ENCODE measurements around the gene KDM4D.
"Not testable (repeated sequence)": the region's sequence is repeated elsewhere in the genome, so short reads cannot be mapped to it uniquely, and the experiment has no call there.

KDM4D gene

GRCh38 chr11:95035316-95035715 lies 61.8 kb downstream of the KDM4D start:
- DNase-seq (ENCODE audit: low read depth) = no peak

GRCh38 chr11:95037356-95038035 lies 64.0 kb downstream of the KDM4D start:
- DNase-seq (ENCODE audit: low read depth) = not testable (repeated sequence)

GRCh38 chr11:95042239-95042638 lies 68.7 kb downstream of the KDM4D start:
- DNase-seq (ENCODE audit: low read depth) = no peak

- DNase-seq (ENCODE audit: low read depth) = no peak
Observed at GRCh38 chr11:95042906-95043305, 69.4 kb downstream of the KDM4D start.

GRCh38 chr11:95044010-95044409 lies 70.5 kb downstream of the KDM4D start:
- DNase-seq (ENCODE audit: low read depth) = no peak

GRCh38 chr11:95045812-95046211 lies 72.3 kb downstream of the KDM4D start:
- DNase-seq (ENCODE audit: low read depth) = no peak
